A549 (cell line): ENCODE measurements around the gene DLG1.

Source experiments
- CHD2 ChIP-seq: fragments of 150-350 bp; IDR thresholded peaks from 2 replicates; pipeline ENCODE4 v1.6.1; 2014; ENCODE audit warnings: low read length; ENCODE audit not compliant: partially characterized antibody
- PBX3 ChIP-seq: IDR thresholded peaks from 2 replicates; pipeline ENCODE4 v1.6.1; 2012
- POLR2A ChIP-seq: IDR thresholded peaks from 2 replicates; pipeline ENCODE4 v1.6.1; 2012; ENCODE audit warnings: mild to moderate bottlenecking, low read length
- TFCP2L1 ChIP-seq: fragments of 250-450 bp; sonication (Bioruptor Pico); IDR thresholded peaks from 2 replicates; pipeline ENCODE4 v1.5.0; 2021; ENCODE audit warnings: mild to moderate bottlenecking
- TF ChIP-seq, protein P1 (sequence below): fragments of >200 bp; sonication (Bioruptor Twin); formaldehyde crosslinking; IDR thresholded peaks from 3 replicates; pipeline ENCODE4 v1.5.1; 2016

DNA sequence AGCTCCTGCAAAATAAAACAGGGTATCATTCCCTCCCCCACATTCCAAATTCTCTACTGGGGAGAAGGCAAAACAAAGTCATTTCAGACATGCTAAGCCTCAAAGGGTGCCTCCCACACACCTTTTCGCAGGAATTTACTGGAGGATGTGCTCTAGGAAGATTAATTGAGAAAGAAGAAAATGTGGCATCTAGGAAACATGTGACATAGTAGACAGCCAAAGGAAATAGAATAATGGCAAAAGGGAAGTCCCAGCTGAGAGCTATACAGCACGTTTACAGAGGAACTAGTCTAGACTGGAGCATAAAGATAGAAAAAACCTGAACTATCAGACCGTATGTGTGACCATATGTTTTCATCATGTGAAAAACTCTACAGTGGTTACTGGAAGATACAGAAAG lies 210.0 kb downstream of the DLG1 start:
- TF ChIP-seq PBX3: no peak
- TF ChIP-seq, protein P1, sequence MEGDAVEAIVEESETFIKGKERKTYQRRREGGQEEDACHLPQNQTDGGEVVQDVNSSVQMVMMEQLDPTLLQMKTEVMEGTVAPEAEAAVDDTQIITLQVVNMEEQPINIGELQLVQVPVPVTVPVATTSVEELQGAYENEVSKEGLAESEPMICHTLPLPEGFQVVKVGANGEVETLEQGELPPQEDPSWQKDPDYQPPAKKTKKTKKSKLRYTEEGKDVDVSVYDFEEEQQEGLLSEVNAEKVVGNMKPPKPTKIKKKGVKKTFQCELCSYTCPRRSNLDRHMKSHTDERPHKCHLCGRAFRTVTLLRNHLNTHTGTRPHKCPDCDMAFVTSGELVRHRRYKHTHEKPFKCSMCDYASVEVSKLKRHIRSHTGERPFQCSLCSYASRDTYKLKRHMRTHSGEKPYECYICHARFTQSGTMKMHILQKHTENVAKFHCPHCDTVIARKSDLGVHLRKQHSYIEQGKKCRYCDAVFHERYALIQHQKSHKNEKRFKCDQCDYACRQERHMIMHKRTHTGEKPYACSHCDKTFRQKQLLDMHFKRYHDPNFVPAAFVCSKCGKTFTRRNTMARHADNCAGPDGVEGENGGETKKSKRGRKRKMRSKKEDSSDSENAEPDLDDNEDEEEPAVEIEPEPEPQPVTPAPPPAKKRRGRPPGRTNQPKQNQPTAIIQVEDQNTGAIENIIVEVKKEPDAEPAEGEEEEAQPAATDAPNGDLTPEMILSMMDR: no peak
- TF ChIP-seq POLR2A: no peak
- no peak for TF ChIP-seq CHD2
- TF ChIP-seq TFCP2L1 (CRISPR knock-in tag): no peak
